GM18909 (cell line): ENCODE measurements around the gene TOR4A.
"Not testable (repeated sequence)": the region's sequence is repeated elsewhere in the genome, so short reads cannot be mapped to it uniquely, and the experiment has no call there.

ENCODE experiments used
- ATAC-seq: cut with Tn5 transposase; IDR thresholded peaks from one replicate; pipeline ENCODE4 v1.9.1; 2021; ENCODE audit warnings: mild to moderate bottlenecking; ENCODE audit not compliant: unreplicated experiment, poor library complexity

Gene TOR4A

GRCh38 chr9:137251490-137252268 is 25.8 kb upstream of the TOR4A start:
- ATAC-seq = no peak

DNA sequence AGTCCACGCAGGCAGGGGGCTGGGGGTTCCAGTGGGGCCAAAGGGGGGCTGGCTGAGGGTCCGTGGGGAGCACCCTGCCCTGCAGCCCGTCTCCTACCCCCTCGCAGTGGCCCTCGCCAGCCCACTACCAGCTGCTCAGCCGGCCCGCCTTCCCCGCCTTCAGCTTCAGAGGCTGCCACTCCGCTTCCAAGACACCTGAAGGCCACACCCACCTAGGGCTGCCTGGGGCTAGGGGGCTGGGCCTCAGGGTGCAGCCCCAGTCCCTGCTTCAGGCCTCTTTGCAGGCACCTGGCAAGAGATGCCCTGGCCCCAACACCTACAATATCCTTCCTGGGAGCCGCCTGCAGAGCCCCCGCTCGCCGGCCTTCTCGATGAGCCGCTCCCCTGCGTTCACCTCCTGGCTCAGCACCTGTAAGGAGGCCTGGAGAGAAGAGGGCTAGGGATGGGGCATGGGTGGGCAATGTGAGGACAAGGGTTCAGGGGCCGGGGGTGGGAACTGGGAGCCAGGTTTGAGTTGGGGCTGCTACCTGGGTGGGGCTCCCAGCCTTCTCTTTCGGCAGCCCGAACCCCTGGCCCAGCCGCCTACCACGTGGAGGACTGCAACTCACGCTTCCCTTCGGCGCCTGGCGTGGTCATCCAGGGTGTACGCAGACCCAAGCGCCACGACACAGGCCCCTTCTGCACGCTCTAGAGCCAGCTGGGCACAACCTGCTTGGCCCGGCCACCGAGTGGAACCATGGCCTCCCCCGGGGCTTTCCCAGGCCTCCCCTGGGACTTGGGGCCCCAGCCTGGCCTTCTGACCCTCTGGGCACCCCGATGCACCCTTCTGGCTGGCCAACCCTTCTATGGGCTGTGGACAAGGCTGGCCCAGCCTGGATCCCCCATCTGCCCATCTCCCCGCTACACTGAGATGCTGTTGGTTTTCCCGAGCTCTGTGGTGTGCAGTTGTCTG is 24.7 kb upstream of the TOR4A start:
- no peak for ATAC-seq

GRCh38 chr9:137253717-137254623 is 23.6 kb upstream of the TOR4A start:
- ATAC-seq = no peak

- peak; percentile 76 for ATAC-seq
These were observed 22.7 kb upstream of the TOR4A start, which contains the start of gene NELFB for GRCh38 chr9:137254624-137255447. Gene NELFB (plus strand): TSS chr9:137255327.

DNA sequence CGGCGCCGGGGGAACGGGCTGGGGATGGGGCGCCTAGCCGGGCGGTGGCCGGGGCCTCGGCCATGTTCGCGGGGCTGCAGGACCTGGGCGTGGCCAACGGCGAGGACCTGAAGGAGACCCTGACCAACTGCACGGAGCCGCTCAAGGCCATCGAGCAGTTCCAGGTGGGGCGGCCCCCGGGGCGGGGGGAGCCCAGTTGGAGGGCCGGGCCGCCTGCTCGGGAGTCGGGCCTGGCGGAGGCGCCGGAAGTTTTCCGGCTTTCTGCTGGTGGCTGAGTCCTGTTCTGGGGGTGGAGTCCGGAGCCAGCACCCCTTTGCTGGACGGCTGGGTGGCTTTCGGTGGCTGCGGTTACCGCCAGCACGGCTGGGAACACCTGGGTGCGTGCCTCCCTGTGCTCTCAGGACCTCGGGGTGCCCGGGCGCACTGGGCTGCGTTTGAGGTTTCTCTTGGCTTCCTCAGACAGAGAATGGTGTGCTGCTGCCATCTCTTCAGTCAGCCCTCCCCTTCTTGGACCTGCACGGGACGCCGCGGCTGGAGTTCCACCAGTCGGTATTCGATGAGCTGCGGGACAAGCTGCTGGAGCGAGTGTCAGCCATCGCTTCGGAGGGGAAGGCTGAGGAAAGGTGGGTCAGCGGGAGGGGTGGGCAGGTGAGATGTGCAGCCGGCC is 21.9 kb upstream of the TOR4A start:
- ATAC-seq = peak; percentile 33

GRCh38 chr9:137256362-137256761 is 21.2 kb upstream of the TOR4A start:
- ATAC-seq = no peak

DNA sequence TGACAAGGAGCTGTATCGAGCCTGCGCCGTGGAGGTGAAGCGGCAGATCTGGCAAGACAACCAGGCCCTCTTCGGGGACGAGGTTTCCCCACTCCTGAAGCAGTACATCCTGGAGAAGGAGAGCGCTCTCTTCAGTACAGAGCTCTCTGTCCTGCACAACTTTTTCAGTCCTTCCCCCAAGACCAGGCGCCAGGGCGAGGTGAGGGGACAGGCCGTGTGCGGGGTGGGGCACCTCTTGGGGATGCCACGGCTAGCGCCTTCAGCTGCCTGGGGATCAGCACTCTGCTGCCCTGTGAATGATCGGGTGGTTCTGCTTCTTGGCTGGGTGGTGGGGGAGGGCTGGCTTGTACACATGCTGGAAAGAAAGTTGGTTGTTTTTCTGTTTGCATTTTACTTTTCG is 20.7 kb upstream of the TOR4A start:
- ATAC-seq = no peak

GRCh38 chr9:137262173-137262908 is 15.2 kb upstream of the TOR4A start:
- ATAC-seq = not testable (repeated sequence)

- ATAC-seq = no peak
These were observed 14.6 kb upstream of the TOR4A start for GRCh38 chr9:137262909-137263285.

DNA sequence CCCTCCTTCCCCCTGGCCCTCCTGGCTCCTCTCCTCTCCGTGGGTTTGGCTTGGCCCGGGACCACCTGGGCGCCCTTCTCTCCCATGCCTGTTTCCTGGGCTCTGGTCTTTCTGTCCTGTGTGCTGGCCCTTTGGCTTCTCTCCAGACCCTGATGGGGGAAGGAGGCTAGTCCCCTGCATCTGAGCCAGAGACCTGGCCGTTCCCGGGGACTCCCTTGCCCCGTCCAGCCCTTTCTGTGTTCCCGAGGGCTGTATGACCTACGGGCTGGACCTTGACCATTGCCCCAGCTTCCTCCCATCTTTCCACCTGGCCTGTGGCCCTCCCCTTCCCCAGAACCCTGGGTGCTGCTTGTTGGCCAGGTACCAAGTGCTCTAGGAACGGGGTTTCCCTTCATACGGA is 14.0 kb upstream of the TOR4A start:
- ATAC-seq = no peak

DNA sequence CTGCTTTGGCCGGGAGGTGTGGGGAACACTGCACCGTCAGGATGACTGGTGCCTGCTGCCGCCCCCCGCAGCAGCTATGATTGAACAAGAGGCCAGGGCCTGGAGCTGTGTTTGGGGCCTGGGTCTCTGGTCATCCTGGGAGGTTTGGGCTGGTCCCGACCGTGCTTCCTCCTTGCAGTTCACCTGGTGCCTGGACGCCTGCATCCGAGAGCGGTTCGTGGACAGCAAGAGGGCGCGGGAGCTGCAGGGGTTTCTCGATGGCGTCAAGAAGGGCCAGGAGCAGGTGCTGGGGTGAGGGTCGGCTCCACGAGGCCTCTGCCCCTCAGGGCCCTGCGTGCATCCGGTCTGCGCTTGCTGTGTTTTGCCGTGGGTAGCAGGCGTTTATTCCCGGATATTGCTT is 13.5 kb upstream of the TOR4A start:
- no peak for ATAC-seq

DNA sequence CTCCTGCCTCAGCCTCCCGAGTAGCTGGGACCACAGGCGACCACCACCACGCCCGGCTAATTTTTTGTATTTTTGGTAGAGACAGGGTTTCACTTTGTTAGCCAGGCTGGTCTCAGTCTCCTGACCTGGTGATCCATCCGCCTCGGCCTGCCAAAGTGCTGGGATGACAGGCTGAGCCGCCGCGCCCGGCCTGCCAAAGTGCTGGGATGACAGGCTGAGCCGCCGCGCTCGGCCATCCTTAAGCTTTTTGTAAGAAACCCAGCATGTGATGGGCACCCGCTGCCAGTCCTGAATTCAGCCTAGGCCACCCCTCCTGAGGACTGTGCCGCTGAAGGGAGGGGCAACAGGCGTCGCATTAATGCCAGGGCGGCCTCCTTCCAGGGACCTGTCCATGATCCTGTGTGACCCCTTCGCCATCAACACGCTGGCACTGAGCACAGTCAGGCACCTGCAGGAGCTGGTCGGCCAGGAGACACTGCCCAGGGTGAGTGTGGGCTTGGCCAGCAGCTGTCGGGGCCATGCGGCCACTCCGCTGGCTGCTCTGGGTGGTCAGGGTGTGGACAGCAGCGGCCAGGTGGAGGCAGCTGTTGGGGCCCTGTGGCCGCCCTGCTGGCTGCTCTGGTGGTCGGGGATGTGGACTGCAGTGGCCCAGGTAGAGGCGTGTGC is 11.9 kb upstream of the TOR4A start:
- ATAC-seq = no peak

DNA sequence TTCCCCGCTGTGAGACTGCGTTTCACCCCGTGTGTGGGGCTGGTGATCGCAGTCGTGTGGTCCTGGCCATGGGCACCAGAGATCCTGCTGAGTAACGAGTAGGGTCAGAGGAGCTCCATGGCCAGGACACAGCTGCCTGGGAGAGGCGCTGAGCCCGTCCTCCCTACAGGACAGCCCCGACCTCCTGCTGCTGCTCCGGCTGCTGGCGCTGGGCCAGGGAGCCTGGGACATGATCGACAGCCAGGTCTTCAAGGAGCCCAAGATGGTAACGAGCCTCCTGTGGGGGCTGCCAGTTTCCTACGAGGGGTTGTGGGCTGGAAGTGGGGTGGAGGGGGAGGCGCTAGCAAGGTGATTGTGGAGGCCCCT is 11.4 kb upstream of the TOR4A start:
- ATAC-seq = no peak

DNA sequence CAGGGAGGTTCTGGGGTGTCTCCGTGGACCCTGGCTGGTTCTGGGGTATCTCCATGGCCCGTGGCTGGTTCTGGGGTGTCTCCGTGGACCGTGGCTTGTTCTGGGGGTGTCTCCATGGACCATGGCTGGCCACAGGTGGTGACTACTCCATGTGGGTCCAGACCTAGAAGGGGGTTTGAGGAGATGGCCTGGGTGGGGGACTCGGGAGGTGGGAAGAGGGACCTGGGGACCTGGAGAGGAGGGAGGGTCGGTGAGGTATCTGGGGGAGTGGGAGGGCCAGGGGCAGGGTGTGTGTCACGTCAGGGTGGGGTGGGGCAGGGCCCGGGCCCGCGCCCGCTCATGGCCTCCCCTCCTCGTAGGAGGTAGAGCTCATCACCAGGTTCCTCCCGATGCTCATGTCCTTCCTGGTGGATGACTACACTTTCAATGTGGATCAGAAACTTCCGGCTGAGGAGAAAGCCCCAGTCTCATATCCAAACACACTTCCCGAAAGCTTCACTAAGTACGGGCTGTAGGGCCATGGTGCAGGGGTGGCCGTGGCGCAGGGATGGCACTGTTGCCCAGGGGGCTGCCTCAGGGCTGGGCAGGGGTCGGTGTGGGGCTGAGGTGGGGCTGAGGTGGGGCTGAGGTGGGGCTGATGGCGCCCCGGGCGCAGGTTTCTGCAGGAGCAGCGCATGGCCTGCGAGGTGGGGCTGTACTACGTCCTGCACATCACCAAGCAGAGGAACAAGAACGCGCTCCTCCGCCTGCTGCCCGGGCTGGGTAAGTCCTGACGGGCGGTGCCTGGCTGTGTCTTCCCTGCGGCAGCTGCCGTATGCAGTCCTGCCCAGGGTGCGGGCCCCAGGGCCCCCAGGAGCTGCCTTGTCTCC is 10.7 kb upstream of the TOR4A start:
- ATAC-seq = no peak

DNA sequence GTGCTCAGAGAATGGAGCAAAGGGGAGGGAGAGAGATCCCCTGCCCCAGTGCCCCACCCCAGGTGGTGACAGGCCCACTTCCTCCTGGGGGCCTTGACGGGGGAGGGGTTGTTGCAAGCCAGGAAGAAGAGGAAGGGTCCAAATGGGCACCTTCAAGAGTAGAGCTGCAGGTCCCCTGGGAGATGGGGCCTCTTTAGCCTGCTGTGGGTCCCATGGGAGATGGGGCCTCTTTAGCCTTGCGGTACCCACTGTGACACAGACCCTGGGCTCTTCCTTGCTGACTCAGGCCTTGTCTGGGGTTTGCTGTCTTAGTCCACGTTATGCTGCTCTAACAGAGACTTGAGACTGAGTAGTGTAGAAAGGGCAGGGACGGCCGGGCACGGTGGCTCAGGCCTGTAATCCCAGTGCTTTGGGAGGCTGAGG is 9.6 kb upstream of the TOR4A start:
- ATAC-seq = no peak

GRCh38 chr9:137268538-137269201 is 8.9 kb upstream of the TOR4A start:
- ATAC-seq = no peak
